HEK293 (cell line): ENCODE data around the gene LAMA1.

Experiments
- CTCF ChIA-PET: fragments of 350-600 bp; formaldehyde crosslinking; extraction: SDS; loops from one replicate; lab custom pipeline; 2021; ENCODE audit warnings: antibody characterized with exemption; lab: Yijun Ruan, JAX
- POLR2A ChIA-PET: fragments of 300-600 bp; formaldehyde crosslinking; extraction: SDS; loops from one replicate; lab custom pipeline; 2020; ENCODE audit warnings: antibody characterized with exemption, inconsistent platforms; lab: Yijun Ruan, JAX
- H3K27ac ChIP-seq: fragments of 200-500 bp; sonication (Bioruptor generic); 2 replicates; pipeline ENCODE4 v1.5.1; 2014; ENCODE audit warnings: low read depth, low read length, control low read depth, inconsistent platforms; ENCODE audit errors: extremely low read depth
- H3K36me3 ChIP-seq, 2 experiments: fragments of 200-500 bp in 1 of 2; sonication (Bioruptor generic) in 1 of 2; 1 replicate in 1 of 2; 2 replicates in 1 of 2; pipeline ENCODE4 v1.5.1; 2014 to 2017; ENCODE audit warnings: inconsistent platforms in 2 of 2, low read length in 2 of 2; ENCODE audit not compliant: control insufficient read depth in 2 of 2, insufficient read depth in 1 of 2
- H3K4me1 ChIP-seq: fragments of 200-500 bp; sonication (Bioruptor generic); 2 replicates; pipeline ENCODE4 v1.5.1; 2014; ENCODE audit warnings: mild to moderate bottlenecking, low read length, inconsistent platforms; ENCODE audit not compliant: control insufficient read depth, insufficient read depth
- H3K4me3 ChIP-seq: 2 replicates; pipeline ENCODE4 v1.5.1; 2011; ENCODE audit warnings: low read depth, mild to moderate bottlenecking, control low read depth, low read length, moderate library complexity
- H3K9me3 ChIP-seq: fragments of 200-500 bp; sonication (Bioruptor generic); 2 replicates; pipeline ENCODE4 v1.5.1; 2014; ENCODE audit warnings: low read depth, low read length, inconsistent platforms; ENCODE audit not compliant: control insufficient read depth, insufficient read depth
- GFI1B ChIP-seq: fragments of 450-650 bp; formaldehyde crosslinking; IDR thresholded peaks from 2 replicates; pipeline ENCODE4 v1.5.1; 2016; ENCODE audit warnings: missing biosample characterization, missing genetic modification characterization
- KLF1 ChIP-seq: fragments of 450-650 bp; formaldehyde crosslinking; IDR thresholded peaks from 2 replicates; pipeline ENCODE4 v1.5.1; 2016; ENCODE audit warnings: missing biosample characterization, missing genetic modification characterization
- KLF10 ChIP-seq: fragments of 450-650 bp; IDR thresholded peaks from 2 replicates; pipeline ENCODE4 v1.5.1; 2018; ENCODE audit warnings: missing biosample characterization, mild to moderate bottlenecking, missing genetic modification characterization
- RBAK ChIP-seq: fragments of 450-650 bp; formaldehyde crosslinking; IDR thresholded peaks from 2 replicates; pipeline ENCODE4 v1.5.1; 2016; ENCODE audit warnings: missing biosample characterization, missing genetic modification characterization
- SCRT1 ChIP-seq: fragments of 450-650 bp; formaldehyde crosslinking; IDR thresholded peaks from 2 replicates; pipeline ENCODE4 v1.5.1; 2016; ENCODE audit warnings: missing biosample characterization, missing genetic modification characterization, borderline replicate concordance
- TRIM28 ChIP-seq: IDR thresholded peaks from 2 replicates; pipeline ENCODE4 v1.6.1; 2011; ENCODE audit warnings: low read length, control low read depth, borderline replicate concordance
- ZFHX2 ChIP-seq: fragments of 450-650 bp; formaldehyde crosslinking; conservative IDR thresholded peaks from 2 replicates; pipeline ENCODE4 v1.5.1; 2016; ENCODE audit warnings: missing biosample characterization, missing genetic modification characterization
- ZNF10 ChIP-seq: fragments of 450-650 bp; formaldehyde crosslinking; IDR thresholded peaks from 2 replicates; pipeline ENCODE4 v1.5.1; 2017; ENCODE audit warnings: missing biosample characterization, missing genetic modification characterization
- ZNF133 ChIP-seq: fragments of 450-650 bp; formaldehyde crosslinking; IDR thresholded peaks from 2 replicates; pipeline ENCODE4 v1.5.1; 2016; ENCODE audit warnings: missing biosample characterization, missing genetic modification characterization
- ZNF138 ChIP-seq: fragments of 450-650 bp; formaldehyde crosslinking; IDR thresholded peaks from 2 replicates; pipeline ENCODE4 v1.5.1; 2016; ENCODE audit warnings: missing biosample characterization, missing genetic modification characterization, borderline replicate concordance
- ZNF155 ChIP-seq: fragments of 450-650 bp; formaldehyde crosslinking; IDR thresholded peaks from 2 replicates; pipeline ENCODE4 v1.5.1; 2016; ENCODE audit warnings: missing biosample characterization, missing genetic modification characterization
- ZNF169 ChIP-seq: fragments of 450-650 bp; formaldehyde crosslinking; IDR thresholded peaks from 2 replicates; pipeline ENCODE4 v1.5.1; 2016; ENCODE audit warnings: missing biosample characterization, missing genetic modification characterization
- ZNF23 ChIP-seq: fragments of 450-650 bp; formaldehyde crosslinking; IDR thresholded peaks from 2 replicates; pipeline ENCODE4 v1.5.1; 2016; ENCODE audit warnings: missing biosample characterization, missing genetic modification characterization, borderline replicate concordance
- ZNF239 ChIP-seq: fragments of 450-650 bp; formaldehyde crosslinking; IDR thresholded peaks from 2 replicates; pipeline ENCODE4 v1.5.1; 2016; ENCODE audit warnings: missing biosample characterization, missing genetic modification characterization
- ZNF354C ChIP-seq: fragments of 450-650 bp; formaldehyde crosslinking; IDR thresholded peaks from 2 replicates; pipeline ENCODE4 v1.5.1; 2016; ENCODE audit warnings: missing biosample characterization, missing genetic modification characterization, low read depth, borderline replicate concordance
- ZNF510 ChIP-seq: fragments of 450-650 bp; formaldehyde crosslinking; IDR thresholded peaks from 2 replicates; pipeline ENCODE4 v1.5.1; 2018; ENCODE audit warnings: mild to moderate bottlenecking, missing genetic modification characterization, missing biosample characterization; ENCODE audit not compliant: insufficient replicate concordance
- ZNF549 ChIP-seq: fragments of 450-650 bp; IDR thresholded peaks from 2 replicates; pipeline ENCODE4 v1.5.1; 2018; ENCODE audit warnings: missing biosample characterization, missing genetic modification characterization, mild to moderate bottlenecking, inconsistent platforms, moderate library complexity
- ZNF558 ChIP-seq: fragments of 450-650 bp; formaldehyde crosslinking; IDR thresholded peaks from 2 replicates; pipeline ENCODE4 v1.5.1; 2016; ENCODE audit warnings: missing biosample characterization, missing genetic modification characterization
- ZNF561 ChIP-seq: fragments of 450-650 bp; IDR thresholded peaks from 2 replicates; pipeline ENCODE4 v1.5.1; 2018; ENCODE audit warnings: missing biosample characterization, missing genetic modification characterization, borderline replicate concordance
- ZNF777 ChIP-seq: fragments of 450-650 bp; formaldehyde crosslinking; IDR thresholded peaks from 2 replicates; pipeline ENCODE4 v1.5.1; 2017; ENCODE audit warnings: missing biosample characterization, missing genetic modification characterization, borderline replicate concordance
- ZNF792 ChIP-seq: fragments of 450-650 bp; formaldehyde crosslinking; IDR thresholded peaks from 2 replicates; pipeline ENCODE4 v1.5.1; 2016; ENCODE audit warnings: missing biosample characterization, missing genetic modification characterization
- TF ChIP-seq, protein P1 (sequence below): fragments of 450-650 bp; formaldehyde crosslinking; IDR thresholded peaks from 2 replicates; pipeline ENCODE4 v1.5.1; 2016; ENCODE audit warnings: missing biosample characterization, missing genetic modification characterization
- TF ChIP-seq, protein P2 (sequence below): fragments of 450-650 bp; formaldehyde crosslinking; IDR thresholded peaks from 2 replicates; pipeline ENCODE4 v1.5.1; 2016; ENCODE audit warnings: missing biosample characterization, missing genetic modification characterization
- TF ChIP-seq, protein P3 (sequence below): fragments of 450-650 bp; formaldehyde crosslinking; IDR thresholded peaks from 2 replicates; pipeline ENCODE4 v1.5.1; 2017; ENCODE audit warnings: missing biosample characterization, missing genetic modification characterization
- TF ChIP-seq, protein P4 (sequence below): fragments of 450-650 bp; formaldehyde crosslinking; IDR thresholded peaks from 2 replicates; pipeline ENCODE4 v1.5.1; 2016; ENCODE audit warnings: missing biosample characterization, missing genetic modification characterization
- TF ChIP-seq, protein P5 (sequence below): fragments of 450-650 bp; formaldehyde crosslinking; optimal IDR thresholded peaks from 2 replicates; pipeline ENCODE3; 2016; ENCODE audit warnings: missing biosample characterization, mild to moderate bottlenecking, missing genetic modification characterization

Gene LAMA1

DNA sequence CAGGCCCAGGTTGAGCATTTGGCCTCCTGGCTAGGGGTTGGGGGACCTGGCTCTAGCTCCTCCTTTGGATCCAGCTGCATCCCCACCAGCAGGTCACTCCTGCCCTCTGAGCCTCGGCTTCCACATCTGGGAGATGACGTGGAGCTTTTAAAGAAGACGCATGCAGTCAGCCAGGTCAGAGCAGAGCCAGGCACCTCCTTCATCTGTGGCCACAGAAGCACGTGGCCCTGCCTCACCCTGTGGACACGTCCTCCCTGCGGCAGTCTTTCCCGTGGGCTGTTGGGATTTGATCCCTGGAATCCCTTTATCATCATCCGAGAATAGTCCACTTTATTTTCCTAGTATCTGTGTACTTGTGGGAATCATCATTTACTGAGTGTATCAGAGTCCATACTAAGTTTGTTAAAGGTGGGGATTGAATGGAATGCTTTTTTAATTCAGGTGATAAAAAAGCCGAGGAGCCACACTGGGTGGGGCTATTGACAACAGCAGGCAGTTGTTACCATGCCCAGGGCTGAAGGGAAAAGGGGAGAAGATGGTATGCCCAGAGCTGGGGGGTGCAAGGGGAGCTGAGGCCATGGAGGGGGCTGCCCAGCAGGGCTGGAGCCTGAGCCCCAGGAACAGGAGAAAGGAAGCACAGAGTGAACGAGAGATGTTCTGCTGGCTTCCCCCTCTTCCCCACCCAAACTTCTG lies 170.1 kb downstream of the LAMA1 start:
- Histone ChIP-seq H3K4me1 (peaks cover 3% of the 10 kb centered on the region; the same call in 1 of the 2 replicates), H3K9me3 (no peaks in the 10 kb centered on the region), H3K36me3 (peaks cover 0 to 8% of the 10 kb centered on the region in 2 experiments; a peak in 1 of 3 replicates), H3K4me3 (no peak overlapping the region), H3K27ac (no peak overlapping the region)
- TF ChIP-seq, protein P1, sequence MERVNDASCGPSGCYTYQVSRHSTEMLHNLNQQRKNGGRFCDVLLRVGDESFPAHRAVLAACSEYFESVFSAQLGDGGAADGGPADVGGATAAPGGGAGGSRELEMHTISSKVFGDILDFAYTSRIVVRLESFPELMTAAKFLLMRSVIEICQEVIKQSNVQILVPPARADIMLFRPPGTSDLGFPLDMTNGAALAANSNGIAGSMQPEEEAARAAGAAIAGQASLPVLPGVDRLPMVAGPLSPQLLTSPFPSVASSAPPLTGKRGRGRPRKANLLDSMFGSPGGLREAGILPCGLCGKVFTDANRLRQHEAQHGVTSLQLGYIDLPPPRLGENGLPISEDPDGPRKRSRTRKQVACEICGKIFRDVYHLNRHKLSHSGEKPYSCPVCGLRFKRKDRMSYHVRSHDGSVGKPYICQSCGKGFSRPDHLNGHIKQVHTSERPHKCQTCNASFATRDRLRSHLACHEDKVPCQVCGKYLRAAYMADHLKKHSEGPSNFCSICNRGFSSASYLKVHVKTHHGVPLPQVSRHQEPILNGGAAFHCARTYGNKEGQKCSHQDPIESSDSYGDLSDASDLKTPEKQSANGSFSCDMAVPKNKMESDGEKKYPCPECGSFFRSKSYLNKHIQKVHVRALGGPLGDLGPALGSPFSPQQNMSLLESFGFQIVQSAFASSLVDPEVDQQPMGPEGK (tag by site-specific recombination): no peak
- no peak for TF ChIP-seq ZNF239 (tag by site-specific recombination)
- TF ChIP-seq ZNF169 (tag by site-specific recombination): no peak
- TF ChIP-seq ZFHX2 (tag by site-specific recombination): no peak
- no peak for TF ChIP-seq ZNF561
- no peak for TF ChIP-seq GFI1B
- TF ChIP-seq RBAK (tag by site-specific recombination): no peak
- TF ChIP-seq ZNF133: no peak
- no peak for TF ChIP-seq ZNF792
- no peak for TF ChIP-seq ZNF10 (tag by site-specific recombination)
- no peak for TF ChIP-seq TRIM28
- TF ChIP-seq ZNF510 (tag by site-specific recombination): no peak
- CTCF ChIA-PET: interaction anchor here (0.6 kb wide), 1 partner anchor 47 kb away, joined by 3 read pairs; no protein-coding TSS in a partner anchor
- POLR2A ChIA-PET: no interaction called here

DNA sequence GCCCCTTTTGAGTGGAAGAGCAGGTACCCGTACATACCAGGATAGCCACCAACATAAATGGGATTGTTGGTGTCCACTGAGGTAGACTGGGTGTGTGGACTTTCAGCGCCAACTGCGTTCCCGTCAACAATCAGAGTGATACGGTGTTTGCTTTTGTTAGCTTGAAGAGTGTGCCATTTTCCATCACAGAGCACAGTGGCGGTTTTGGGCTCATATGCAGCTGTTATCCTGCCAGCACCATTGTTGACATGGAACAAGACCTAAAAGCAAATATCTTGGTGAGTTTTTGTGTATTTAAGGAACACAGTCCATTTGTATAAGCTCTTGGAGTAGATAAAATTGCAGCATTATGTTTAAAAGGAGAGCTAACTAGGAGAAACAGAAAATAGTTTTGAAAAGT lies 174.5 kb downstream of the LAMA1 start:
- ChIA-PET POLR2A (no interaction called here), CTCF (interaction anchor here (0.5 to 1.7 kb wide), 3 partner anchors 23 to 1380 kb away, joined by 3 to 8 read pairs (median 3); no protein-coding TSS in a partner anchor)
- Histone ChIP-seq H3K36me3 (peaks cover 0 to 5% of the 10 kb centered on the region in 2 experiments; a peak in 1 of 3 replicates), H3K4me1 (no peaks in the 10 kb centered on the region), H3K4me3 (no peak overlapping the region), H3K9me3 (no peaks in the 10 kb centered on the region), H3K27ac (no peak overlapping the region)
- no peak for TF ChIP-seq ZNF138 (tag by site-specific recombination)
- TF ChIP-seq, protein P2, sequence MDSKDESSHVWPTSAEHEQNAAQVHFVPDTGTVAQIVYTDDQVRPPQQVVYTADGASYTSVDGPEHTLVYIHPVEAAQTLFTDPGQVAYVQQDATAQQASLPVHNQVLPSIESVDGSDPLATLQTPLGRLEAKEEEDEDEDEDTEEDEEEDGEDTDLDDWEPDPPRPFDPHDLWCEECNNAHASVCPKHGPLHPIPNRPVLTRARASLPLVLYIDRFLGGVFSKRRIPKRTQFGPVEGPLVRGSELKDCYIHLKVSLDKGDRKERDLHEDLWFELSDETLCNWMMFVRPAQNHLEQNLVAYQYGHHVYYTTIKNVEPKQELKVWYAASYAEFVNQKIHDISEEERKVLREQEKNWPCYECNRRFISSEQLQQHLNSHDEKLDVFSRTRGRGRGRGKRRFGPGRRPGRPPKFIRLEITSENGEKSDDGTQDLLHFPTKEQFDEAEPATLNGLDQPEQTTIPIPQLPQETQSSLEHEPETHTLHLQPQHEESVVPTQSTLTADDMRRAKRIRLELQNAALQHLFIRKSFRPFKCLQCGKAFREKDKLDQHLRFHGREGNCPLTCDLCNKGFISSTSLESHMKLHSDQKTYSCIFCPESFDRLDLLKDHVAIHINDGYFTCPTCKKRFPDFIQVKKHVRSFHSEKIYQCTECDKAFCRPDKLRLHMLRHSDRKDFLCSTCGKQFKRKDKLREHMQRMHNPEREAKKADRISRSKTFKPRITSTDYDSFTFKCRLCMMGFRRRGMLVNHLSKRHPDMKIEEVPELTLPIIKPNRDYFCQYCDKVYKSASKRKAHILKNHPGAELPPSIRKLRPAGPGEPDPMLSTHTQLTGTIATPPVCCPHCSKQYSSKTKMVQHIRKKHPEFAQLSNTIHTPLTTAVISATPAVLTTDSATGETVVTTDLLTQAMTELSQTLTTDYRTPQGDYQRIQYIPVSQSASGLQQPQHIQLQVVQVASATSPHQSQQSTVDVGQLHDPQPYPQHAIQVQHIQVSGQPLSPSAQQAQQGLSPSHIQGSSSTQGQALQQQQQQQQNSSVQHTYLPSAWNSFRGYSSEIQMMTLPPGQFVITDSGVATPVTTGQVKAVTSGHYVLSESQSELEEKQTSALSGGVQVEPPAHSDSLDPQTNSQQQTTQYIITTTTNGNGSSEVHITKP (tag by site-specific recombination): no peak
- TF ChIP-seq, protein P3, sequence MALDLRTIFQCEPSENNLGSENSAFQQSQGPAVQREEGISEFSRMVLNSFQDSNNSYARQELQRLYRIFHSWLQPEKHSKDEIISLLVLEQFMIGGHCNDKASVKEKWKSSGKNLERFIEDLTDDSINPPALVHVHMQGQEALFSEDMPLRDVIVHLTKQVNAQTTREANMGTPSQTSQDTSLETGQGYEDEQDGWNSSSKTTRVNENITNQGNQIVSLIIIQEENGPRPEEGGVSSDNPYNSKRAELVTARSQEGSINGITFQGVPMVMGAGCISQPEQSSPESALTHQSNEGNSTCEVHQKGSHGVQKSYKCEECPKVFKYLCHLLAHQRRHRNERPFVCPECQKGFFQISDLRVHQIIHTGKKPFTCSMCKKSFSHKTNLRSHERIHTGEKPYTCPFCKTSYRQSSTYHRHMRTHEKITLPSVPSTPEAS (tag by site-specific recombination): no peak
- no peak for TF ChIP-seq ZNF155 (tag by site-specific recombination)
- no peak for TF ChIP-seq KLF1 (tag by site-specific recombination)
- TF ChIP-seq ZNF549 (tag by site-specific recombination): no peak
- no peak for TF ChIP-seq ZNF354C (tag by site-specific recombination)
- TF ChIP-seq, protein P4, sequence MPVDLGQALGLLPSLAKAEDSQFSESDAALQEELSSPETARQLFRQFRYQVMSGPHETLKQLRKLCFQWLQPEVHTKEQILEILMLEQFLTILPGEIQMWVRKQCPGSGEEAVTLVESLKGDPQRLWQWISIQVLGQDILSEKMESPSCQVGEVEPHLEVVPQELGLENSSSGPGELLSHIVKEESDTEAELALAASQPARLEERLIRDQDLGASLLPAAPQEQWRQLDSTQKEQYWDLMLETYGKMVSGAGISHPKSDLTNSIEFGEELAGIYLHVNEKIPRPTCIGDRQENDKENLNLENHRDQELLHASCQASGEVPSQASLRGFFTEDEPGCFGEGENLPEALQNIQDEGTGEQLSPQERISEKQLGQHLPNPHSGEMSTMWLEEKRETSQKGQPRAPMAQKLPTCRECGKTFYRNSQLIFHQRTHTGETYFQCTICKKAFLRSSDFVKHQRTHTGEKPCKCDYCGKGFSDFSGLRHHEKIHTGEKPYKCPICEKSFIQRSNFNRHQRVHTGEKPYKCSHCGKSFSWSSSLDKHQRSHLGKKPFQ: no peak
- TF ChIP-seq ZNF558: no peak
- TF ChIP-seq SCRT1 (tag by site-specific recombination): no peak
- no peak for TF ChIP-seq ZNF23 (tag by site-specific recombination)
- no peak for TF ChIP-seq KLF10 (tag by site-specific recombination)
- TF ChIP-seq, protein P5, sequence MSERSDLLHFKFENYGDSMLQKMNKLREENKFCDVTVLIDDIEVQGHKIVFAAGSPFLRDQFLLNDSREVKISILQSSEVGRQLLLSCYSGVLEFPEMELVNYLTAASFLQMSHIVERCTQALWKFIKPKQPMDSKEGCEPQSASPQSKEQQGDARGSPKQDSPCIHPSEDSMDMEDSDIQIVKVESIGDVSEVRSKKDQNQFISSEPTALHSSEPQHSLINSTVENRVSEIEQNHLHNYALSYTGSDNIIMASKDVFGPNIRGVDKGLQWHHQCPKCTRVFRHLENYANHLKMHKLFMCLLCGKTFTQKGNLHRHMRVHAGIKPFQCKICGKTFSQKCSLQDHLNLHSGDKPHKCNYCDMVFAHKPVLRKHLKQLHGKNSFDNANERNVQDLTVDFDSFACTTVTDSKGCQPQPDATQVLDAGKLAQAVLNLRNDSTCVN (tag by site-specific recombination): no peak
- no peak for TF ChIP-seq ZNF777 (tag by site-specific recombination)
